ENCODE measurements around the gene CC2D1A.

CC2D1A gene

GRCh38 chr19:13959141-13959961 lies 53.4 kb downstream of the CC2D1A start:
- in situ Hi-C loops (cut with HindIII; ENCODE audit: low pct_unique_long_range_greater_than_20kb, low sequenced_read_pairs) = no loop called here
- no peak for TF ChIP-seq JUND (IDR thresholded peaks at IDR 0.05; ENCODE audit: low read depth)
- DNase-seq (ENCODE audit: low read depth in 1 of 2, low spot score in 1 of 2) = no peak

DNA sequence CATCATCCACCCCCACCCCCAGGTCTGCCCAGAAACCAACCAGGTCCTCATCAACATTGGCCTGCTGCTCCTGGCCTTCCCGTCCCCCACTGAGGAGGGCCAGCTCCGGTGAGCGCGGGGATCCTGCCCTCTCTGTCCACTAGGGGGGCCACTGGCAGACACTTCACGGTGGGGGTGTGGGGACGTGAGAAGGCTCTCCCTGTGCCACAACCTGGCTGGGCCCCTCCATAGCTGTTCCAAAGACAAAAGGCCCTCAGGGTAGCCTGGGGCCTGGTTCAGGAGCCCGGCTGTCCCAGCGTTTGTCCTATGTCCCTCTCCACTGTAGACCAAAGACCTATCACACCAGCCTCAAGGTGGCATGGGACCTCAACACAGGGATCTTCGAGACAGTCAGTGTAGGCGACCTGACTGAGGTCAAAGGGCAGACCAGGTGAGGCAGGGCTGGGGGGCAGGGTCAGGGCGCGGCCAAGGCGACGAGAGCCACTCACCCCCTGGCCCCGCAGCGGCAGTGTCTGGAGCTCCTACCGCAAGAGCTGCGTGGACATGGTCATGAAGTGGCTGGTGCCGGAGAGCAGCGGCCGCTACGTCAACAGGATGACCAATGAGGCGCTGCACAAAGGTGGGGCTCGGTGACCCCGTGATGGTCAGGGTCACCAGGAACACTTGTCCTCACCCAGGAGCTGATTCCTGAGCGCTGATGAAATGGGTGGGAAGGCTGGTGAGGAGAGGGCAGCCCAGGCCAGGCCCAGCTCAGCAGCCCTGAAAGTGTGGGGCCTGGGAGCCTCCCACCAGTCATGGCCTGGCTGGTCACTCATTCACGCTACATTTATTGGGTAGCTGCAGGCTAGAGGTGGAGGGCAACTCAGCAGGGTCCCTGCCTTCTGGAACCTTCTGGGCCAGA lies 54.2 kb downstream of the CC2D1A start:
- DNase-seq (ENCODE audit: low read depth in 1 of 2, low spot score in 1 of 2) = no peak
- in situ Hi-C loops (cut with HindIII; ENCODE audit: low pct_unique_long_range_greater_than_20kb, low sequenced_read_pairs) = no loop called here
- no peak for TF ChIP-seq JUND (IDR thresholded peaks at IDR 0.05; ENCODE audit: low read depth)

DNA sequence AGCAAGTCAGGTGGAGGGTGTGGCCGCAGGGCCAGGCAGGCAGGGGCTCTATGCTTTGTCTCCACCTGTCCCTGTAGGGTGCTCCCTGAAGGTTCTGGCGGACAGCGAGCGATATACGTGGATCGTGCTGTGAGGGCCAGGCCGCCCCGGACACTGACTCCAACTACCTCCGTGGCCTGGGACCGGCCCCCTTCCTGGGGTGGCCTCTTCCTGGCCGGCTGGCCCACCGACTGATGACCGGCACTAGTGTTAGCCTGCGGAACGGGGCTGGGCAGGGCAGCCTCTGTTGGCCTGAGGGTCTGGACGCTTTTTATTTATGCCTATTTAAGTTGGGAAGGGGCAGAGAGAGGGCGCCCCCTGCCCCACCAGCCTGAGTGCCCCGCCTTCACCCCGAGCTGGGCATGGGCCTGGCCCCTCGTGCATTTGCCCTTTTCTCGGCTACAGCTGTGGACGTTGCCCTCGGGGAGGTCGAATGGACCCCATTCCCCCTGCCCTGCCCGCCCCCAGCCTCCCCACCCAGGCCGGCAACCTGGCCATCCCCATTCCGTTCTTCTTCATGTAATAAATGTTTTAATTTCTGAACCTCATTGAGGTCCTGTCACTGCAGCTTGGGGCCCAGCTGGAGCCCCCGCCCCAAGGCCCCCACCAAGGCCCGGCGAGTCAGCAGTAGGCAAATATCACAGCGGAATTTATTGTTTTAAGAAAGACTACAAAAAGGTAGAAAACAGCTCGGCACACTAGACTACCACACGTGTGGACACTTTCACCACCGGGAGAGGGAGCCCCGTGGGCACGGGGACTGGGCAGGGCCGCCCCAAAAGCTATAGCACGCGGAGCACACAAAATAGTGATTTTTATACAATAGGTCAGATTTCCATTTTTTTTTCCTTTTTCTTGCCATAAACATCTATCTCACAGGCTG lies 55.1 kb downstream of the CC2D1A start:
- in situ Hi-C loops (cut with HindIII; ENCODE audit: low pct_unique_long_range_greater_than_20kb, low sequenced_read_pairs) = no loop called here
- TF ChIP-seq JUND (IDR thresholded peaks at IDR 0.05; ENCODE audit: low read depth) = no peak
- no peak for DNase-seq (ENCODE audit: low read depth in 1 of 2, low spot score in 1 of 2)

DNA sequence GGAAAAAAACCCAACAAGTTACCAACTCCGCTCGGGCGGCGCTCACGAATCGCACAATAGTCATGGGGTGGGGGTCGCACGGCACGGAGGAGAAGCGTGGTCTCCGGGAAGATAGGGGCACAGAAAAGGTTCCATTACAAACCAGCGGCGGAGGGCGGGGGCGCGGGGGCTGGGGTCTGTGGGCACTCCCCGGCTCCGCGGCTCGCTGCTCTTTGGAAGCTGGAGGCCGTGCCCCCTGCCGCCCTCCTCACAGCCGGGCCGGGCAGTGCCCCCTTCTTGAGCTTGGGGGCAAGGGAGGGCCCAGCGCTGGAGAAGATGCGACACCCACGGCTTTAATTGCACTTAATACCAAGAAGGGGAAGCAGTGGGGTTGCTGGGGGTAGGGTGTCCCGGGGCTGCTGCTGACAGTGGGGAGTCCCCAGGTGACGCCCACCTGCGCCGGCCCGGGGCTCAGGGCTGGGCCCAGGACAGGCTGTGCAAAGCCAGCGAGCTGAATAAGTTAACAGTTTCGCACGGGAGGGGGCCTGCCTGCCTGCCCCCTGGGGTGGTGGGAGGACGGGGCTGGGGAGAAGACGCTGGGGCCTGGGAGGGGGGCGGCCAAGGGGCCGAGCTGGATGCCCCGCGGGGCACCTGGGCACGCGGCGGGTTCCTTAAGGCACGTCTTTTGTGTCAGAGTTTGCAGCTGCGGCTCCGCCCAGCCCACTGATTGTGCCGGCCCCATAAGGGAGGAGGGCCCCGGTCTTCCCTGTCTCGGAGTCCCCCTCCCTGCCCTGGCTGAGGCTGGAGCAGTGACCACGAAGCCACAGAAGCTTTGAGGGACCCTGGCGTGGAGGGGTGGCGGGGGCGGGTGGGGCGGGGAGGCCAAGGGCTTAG lies 56.1 kb downstream of the CC2D1A start:
- no peak for DNase-seq (ENCODE audit: low read depth in 1 of 2, low spot score in 1 of 2)
- in situ Hi-C loops (cut with HindIII; ENCODE audit: low pct_unique_long_range_greater_than_20kb, low sequenced_read_pairs) = no loop called here
- TF ChIP-seq JUND (IDR thresholded peaks at IDR 0.05; ENCODE audit: low read depth) = no peak

DNA sequence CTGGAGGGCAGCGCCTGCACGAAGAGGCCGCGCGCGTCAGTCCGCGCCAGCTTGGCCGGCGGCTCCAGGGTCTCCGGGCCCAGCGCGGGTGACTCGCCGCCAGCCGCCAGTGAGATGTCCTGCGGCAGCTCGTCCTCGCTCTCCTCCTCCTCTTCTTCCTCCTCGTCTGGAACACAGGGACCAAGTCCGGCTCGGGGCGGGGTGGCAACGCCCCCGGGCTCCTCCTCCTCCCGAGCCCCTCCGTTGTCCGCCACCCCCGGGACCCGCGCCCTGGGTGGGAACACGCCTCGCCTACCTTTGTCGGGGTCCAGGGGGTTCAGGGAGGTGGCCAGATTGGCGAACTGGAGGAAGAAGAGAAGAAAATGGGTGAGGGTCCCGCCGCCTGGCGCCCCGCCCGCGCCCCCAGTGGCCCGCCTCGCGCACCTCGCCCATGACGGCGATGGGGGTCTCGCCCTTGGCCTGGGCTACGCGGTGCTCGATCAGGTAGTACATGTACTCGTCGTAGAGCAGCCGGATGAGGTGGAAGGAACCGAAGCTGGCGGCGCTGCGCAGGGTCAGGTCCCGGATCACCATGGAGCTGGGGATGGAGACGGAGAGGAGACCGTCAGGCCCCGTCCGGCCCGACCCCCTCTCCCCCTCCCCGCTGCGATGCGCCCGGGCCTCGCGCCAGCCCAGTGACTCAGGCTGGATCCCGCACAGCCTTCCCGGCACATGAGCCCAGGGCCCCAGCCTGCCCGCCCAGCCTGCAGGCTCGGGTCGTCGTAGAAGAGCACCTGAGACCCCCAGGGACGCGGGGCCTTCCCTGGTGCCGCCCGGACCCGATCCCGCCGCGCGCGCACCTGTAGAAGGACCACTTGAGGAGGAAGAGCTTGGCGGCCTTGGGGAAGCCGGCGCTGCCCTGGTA lies 57.0 kb downstream of the CC2D1A start:
- no peak for TF ChIP-seq JUND (IDR thresholded peaks at IDR 0.05; ENCODE audit: low read depth)
- in situ Hi-C loops (cut with HindIII; ENCODE audit: low pct_unique_long_range_greater_than_20kb, low sequenced_read_pairs) = no loop called here
- DNase-seq (ENCODE audit: low read depth in 1 of 2, low spot score in 1 of 2) = no peak

GRCh38 chr19:13963603-13964105 lies 57.7 kb downstream of the CC2D1A start:
- no peak for DNase-seq (ENCODE audit: low read depth in 1 of 2, low spot score in 1 of 2)
- TF ChIP-seq JUND (IDR thresholded peaks at IDR 0.05; ENCODE audit: low read depth) = no peak
- in situ Hi-C loops (cut with HindIII; ENCODE audit: low pct_unique_long_range_greater_than_20kb, low sequenced_read_pairs) = no loop called here

- no peak for DNase-seq (ENCODE audit: low read depth in 1 of 2, low spot score in 1 of 2)
- in situ Hi-C loops (cut with HindIII; ENCODE audit: low pct_unique_long_range_greater_than_20kb, low sequenced_read_pairs) = no loop called here
- no peak for TF ChIP-seq JUND (IDR thresholded peaks at IDR 0.05; ENCODE audit: low read depth)
Observed at GRCh38 chr19:13964776-13965175, 58.8 kb downstream of the CC2D1A start.

DNA sequence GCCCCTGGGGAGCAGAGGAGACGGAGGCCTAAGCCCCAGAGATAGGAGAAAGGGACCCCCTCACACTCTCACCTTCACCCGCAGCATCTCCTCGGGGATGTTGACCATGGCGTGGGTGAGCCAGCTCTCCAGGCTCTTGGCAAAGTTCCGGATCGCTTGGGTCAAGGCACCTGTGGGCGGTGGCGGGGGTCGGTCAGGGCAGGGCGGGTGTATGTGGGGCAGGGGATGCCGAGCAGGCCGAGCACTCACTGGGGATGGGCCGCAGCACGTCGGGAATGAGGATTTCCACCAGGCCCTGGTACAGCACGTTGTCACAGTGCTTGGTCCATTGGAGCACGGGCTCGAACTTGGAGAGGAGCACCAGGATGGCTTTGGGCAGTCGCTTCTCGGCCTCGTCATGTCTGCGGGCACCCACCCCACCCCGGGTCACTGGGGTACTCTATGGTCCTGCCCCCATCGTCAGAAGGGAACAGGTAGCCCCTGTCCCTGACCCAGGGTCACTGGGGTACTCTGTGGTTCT lies 59.4 kb downstream of the CC2D1A start:
- no peak for DNase-seq (ENCODE audit: low read depth in 1 of 2, low spot score in 1 of 2)
- in situ Hi-C loops (cut with HindIII; ENCODE audit: low pct_unique_long_range_greater_than_20kb, low sequenced_read_pairs) = no loop called here
- no peak for TF ChIP-seq JUND (IDR thresholded peaks at IDR 0.05; ENCODE audit: low read depth)

GRCh38 chr19:13965926-13966683 lies 60.1 kb downstream of the CC2D1A start:
- no peak for DNase-seq (ENCODE audit: low read depth in 1 of 2, low spot score in 1 of 2)
- in situ Hi-C loops (cut with HindIII; ENCODE audit: low pct_unique_long_range_greater_than_20kb, low sequenced_read_pairs) = no loop called here
- TF ChIP-seq JUND (IDR thresholded peaks at IDR 0.05; ENCODE audit: low read depth) = no peak
